GM13976 (cell line): Measurements from ENCODE around the gene BAIAP3.

Source experiments
- DNase-seq: peaks from one replicate; pipeline ENCODE4 v3.0.0; 2012; ENCODE audit warnings: low spot score
- in situ Hi-C: fragments of 300-500 bp; cut with MboI; formaldehyde crosslinking; loops from one replicate; pipeline ENCODE4 v1.12.0; 2022; ENCODE audit warnings: low sequenced_read_pairs, mixed read lengths, inconsistent platforms; ENCODE audit not compliant: unreplicated experiment
- TF ChIP-seq, protein P1 (sequence below): IDR thresholded peaks from 2 replicates; pipeline ENCODE4 v1.5.1; 2012; ENCODE audit warnings: borderline replicate concordance, mild to moderate bottlenecking; ENCODE audit not compliant: insufficient read depth; ENCODE audit errors: extremely low read depth, missing control alignments, control extremely low read depth

Gene BAIAP3

DNA sequence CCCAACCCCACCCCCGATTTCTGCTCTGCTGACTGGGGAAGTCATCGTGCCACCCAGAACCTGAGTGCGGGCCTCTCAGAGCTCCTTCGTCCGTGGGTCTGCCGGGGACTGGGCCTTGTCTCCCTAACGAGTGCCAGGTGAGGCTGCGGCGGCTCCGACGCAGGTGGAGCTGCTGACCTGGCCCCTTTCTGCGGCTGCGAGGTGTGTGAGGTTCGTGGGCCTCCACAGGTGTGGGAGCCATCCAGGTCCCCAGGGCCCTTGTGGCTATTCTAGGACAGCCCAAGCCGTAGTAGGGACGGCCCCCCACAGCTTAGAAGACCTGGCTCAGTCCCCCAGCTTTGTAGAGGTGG, 21.0 kb upstream of the BAIAP3 start:
- in situ Hi-C loops = loop anchor here (25.0 kb wide), 1 partner anchor 100 kb away; no protein-coding TSS in a partner anchor
- DNase-seq = no peak

DNA sequence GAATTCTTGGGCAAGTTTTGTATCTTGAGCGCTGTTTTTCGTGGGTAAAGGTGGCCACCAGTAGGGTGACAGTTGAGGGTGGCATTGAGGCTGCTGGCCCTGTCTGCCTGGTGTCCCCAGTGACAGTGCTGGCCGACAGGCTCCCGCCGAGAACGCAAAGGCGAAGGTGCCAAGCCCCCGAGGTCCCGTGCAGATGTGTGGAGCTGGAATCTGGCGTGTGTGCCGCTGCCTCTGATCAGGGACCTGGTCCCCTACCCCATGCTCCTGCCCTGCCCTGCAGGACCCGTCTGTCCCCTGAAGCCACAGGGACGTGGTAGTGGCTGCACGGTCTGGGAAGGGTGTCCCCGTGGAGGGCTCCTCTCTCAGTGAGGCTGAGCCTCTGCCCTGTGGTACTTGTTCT, 20.5 kb upstream of the BAIAP3 start:
- no peak for DNase-seq
- TF ChIP-seq, protein P1, sequence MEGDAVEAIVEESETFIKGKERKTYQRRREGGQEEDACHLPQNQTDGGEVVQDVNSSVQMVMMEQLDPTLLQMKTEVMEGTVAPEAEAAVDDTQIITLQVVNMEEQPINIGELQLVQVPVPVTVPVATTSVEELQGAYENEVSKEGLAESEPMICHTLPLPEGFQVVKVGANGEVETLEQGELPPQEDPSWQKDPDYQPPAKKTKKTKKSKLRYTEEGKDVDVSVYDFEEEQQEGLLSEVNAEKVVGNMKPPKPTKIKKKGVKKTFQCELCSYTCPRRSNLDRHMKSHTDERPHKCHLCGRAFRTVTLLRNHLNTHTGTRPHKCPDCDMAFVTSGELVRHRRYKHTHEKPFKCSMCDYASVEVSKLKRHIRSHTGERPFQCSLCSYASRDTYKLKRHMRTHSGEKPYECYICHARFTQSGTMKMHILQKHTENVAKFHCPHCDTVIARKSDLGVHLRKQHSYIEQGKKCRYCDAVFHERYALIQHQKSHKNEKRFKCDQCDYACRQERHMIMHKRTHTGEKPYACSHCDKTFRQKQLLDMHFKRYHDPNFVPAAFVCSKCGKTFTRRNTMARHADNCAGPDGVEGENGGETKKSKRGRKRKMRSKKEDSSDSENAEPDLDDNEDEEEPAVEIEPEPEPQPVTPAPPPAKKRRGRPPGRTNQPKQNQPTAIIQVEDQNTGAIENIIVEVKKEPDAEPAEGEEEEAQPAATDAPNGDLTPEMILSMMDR = no peak
- in situ Hi-C loops = loop anchor here (25.0 kb wide), 1 partner anchor 101 kb away; no protein-coding TSS in a partner anchor

More for the DNA sequence above, 21.0 kb upstream of the BAIAP3 start:
- TF ChIP-seq, protein P1 = no peak

DNA sequence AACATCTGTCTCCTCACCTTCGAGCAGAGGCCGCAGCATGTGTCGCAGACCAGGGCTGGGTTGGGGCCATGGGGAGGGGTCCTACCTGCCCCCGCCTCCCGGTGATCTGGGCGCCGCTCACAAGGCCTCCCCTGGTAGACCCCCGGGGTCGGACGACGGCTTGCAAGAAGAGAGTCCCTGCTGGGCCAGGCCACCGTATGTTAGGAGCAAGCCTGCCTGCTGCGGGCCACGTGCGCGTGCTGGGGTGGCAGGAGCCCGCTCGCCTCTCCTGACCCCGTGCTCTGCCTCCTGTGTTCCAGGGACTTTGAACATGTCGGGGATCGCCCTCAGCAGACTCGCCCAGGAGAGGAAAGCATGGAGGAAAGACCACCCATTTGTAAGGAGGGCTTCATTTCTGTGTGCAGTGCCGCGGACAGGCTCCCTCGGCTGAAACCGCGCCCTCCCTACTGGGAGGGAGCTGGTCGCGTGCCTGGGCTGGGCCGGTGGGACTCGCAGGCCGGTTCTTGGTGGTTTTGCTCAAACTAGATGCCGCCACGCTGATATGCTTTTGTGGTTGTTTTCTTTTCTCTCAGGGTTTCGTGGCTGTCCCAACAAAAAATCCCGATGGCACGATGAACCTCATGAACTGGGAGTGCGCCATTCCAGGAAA, 19.6 kb upstream of the BAIAP3 start:
- TF ChIP-seq, protein P1 = no peak
- DNase-seq = no peak
- in situ Hi-C loops = loop anchor here (25.0 kb wide), 1 partner anchor 102 kb away; no protein-coding TSS in a partner anchor

DNA sequence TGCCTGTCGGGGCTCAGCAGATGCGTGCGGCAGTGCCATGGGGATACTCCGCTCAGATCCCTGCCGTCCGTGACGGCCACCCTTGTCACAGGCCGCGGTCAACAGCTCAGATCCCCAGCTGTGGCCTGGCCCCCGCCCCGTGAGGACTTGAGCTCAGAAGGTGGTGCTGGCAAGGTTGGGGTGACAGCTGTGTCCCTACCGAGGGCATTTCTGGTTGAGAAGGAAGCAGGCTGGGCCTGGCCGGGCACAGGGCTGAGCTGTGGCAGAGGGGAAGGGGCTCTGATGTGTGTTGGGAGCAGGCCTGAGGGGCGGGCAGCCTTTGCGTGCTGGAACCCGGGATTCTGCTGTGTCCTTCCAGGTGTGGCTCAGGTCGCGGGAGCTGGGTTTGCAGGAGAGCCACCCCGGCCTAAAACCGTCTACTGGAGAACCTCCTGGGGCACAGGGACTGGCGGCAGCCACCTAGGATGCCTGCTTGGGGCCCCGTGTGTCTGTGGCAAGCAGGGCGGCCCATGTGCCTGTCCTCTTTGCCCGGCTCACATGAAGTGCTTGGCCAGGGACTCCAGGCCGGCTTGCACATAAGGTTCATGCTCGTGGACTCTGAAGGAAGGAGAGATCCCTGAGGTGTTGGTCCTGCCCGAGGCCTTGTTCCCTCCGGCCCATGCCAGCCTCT, 18.9 kb upstream of the BAIAP3 start:
- no peak for DNase-seq
- TF ChIP-seq, protein P1 = no peak
- in situ Hi-C loops = loop anchor here (25.0 kb wide), 1 partner anchor 102 kb away; no protein-coding TSS in a partner anchor

DNA sequence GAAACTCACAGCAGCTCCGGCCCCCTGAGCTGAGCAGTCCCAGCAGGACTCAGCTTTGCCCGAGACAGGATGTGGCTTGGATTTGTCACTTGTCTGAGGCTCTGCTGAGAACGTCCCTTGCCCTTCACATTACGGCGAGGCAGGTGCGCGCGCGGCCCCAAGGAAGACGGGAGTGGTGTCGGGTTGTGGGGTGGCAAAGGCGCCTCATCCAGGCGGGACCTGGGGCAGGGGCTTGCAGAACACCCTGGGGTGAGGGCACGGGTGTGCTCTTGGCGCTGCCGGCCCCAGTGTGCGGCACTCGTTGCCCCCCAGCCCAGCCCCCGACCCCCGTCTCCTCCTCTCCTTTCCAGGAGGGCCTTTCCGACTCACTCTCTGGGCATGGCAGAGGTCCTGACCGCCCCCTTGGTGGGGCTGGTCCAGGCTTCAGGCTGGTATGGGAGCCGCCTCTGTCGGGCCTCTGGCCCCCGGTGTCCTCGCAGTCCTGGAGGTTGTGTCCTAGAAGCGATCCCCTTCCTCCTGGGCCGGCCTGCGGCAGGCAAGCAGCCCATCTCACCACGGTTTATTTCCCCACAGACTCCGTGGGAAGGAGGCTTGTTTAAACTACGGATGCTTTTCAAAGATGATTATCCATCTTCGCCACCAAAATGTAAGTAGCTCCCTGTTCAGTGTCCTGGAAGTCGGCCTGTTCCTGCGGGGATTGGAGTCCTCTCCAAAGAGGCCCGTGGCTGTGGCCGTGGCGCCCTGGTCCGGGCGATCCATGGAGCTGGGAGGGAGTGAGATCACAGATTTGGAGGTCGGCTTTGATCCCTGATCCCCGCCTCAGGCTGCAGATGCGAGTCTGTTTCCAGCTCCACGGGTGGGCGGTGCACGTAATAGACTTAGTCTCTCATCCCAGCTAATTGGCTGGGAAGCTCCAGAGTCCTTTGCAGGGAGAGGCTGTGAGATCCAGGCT, 18.1 kb upstream of the BAIAP3 start:
- TF ChIP-seq, protein P1 = no peak
- in situ Hi-C loops = loop anchor here (25.0 kb wide), 1 partner anchor 103 kb away; no protein-coding TSS in a partner anchor
- no peak for DNase-seq

DNA sequence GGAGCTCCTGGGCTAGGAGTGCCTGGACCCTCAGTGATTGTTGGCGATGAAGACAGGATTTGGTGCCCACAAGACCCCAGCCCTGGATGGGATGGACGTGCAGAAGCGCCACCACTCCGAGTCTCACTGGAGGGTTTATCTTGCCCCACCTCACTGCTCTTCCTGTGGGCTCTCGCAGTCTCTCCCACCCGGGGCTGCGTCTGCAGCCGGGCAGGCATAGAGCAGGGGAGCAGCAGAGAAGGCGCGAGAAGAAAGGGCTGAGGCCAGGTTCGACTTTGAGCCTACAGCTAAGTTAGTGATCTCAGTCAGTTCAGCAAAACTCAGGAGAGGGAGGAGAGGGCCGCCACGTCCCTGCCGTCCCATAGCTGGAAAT, 17.4 kb upstream of the BAIAP3 start:
- TF ChIP-seq, protein P1 = no peak
- in situ Hi-C loops = loop anchor here (25.0 kb wide), 1 partner anchor 104 kb away; no protein-coding TSS in a partner anchor
- no peak for DNase-seq
